NK-92 (cell line): Measurements from ENCODE around the gene HMG20A.

Experiments used
- DNase-seq: peaks from one replicate; lab custom pipeline; 2025; ENCODE audit not compliant: unreplicated experiment; lab: John Stamatoyannopoulos, UW

HMG20A gene

GRCh38 chr15:77533578-77534430 lies 113.1 kb downstream of the HMG20A start:
- no peak for DNase-seq
